Prostate gland (tissue), 2 donors: ENCODE data around the gene CTXND1.

Experiments used
- CTCF ChIP-seq, 4 experiments: fragments of 200-600 bp in 2 of 4; fragments of 450-650 bp in 2 of 4; sonication (generic) in 2 of 4; IDR thresholded peaks; 1 replicate in 3 of 4; 2 replicates in 1 of 4; pipeline ENCODE4 v1.5.1; 2016 to 2019; ENCODE audit warnings: antibody characterized with exemption in 4 of 4, mild to moderate bottlenecking in 2 of 4, moderate library complexity in 2 of 4
- POLR2A ChIP-seq: fragments of 450-650 bp; IDR thresholded peaks from one replicate; pipeline ENCODE4 v1.6.1; 2016; ENCODE audit warnings: antibody characterized with exemption, mild to moderate bottlenecking
- POLR2AphosphoS5 ChIP-seq: sonication (generic); formaldehyde crosslinking; IDR thresholded peaks from one replicate; pipeline ENCODE4 v1.6.1; 2017; ENCODE audit warnings: antibody characterized with exemption

DNA sequence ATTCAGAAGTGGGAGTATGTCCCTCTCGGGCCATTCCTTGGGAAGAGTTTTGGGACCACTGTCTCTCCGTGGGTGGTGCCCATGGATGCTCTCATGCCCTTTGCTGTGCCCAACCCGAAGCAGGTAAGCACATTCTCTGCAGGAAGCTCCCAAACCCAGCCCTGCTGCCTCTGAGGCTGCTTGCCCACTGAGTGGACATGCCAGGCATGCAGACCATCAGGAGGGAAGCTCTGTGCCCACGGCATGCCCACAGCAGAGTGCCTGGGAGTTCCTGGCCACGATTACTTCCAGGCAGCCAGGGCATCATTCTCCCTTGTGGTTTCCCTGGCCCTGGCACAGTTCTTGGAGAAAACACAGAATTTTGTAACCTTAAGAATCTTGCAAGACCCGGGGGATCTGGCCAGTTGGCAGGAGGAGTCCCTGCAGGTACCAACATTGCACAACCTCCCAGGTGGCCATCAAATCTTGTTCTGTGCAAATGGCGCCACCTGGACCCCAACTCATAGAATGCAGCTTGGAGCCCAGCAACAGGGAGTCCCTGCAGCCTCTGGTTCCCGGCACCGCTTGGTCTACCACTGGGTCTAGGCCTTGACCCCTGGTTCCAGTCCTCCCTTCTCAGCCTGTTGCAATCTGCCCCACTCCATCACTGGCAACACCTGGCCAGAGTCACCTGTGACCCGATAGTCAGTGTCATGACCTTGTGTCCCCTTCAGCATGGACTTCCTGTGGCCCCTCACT lies 78.8 kb downstream of the CTXND1 start:
- TF ChIP-seq POLR2A (no peak), CTCF (IDR thresholded peaks at IDR 0.05) (peak in 3 of 4 experiments; percentile 58 to 79 (median 79)), POLR2AphosphoS5 (peak; percentile 63)
